GM19372 (cell line): ENCODE results near the gene TEX264.
A peak's percentile ranks its signal among the peaks of the same experiment; 100 is the strongest.
"Not testable (repeated sequence)": the region's sequence is repeated elsewhere in the genome, so short reads cannot be mapped to it uniquely, and the experiment has no call there.

Experiments used
- ATAC-seq: cut with Tn5 transposase; IDR thresholded peaks from one replicate; pipeline ENCODE4 v1.9.1; 2021; ENCODE audit warnings: mild to moderate bottlenecking, low read depth, moderate library complexity; ENCODE audit not compliant: unreplicated experiment

TEX264 gene

DNA sequence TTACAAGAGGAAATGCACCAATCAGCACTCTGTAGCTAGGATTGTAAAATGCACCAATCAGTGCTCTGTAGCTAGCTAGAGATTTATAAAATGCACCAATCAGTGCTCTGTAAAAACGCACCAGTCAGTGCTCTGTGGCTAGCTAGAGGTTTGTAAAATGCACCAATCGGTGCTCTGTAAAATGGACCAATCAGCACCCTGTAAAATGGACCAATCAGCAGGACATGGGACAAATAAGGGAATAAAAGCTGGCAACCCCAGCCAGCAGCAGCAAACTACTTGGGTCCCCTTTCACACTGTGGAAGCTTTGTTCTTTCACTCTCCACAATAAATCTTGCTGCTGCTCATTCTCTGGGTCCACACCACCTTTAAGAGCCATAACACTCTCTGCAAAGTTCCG lies 71.3 kb downstream of the TEX264 start:
- ATAC-seq = not testable (repeated sequence)

DNA sequence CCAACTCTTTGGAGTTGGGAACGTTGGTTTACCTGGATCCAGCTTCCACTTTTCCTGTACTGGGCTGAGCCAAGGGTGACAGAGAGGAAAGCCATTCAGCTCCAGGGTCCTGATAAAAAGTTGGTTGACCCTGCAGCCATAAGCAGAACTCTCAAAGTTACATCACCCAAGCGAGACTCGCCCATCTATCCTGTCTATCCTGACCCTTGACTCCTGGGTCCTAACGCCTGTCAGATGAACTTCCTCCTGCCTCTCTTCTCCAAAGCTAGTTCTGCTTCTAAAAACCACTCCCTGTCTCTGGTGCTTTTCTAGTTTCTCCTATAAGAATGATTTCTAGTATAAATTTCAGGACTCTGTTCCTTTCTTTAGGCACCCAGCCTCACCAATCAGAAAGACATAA lies 71.9 kb downstream of the TEX264 start:
- not testable (repeated sequence) for ATAC-seq

DNA sequence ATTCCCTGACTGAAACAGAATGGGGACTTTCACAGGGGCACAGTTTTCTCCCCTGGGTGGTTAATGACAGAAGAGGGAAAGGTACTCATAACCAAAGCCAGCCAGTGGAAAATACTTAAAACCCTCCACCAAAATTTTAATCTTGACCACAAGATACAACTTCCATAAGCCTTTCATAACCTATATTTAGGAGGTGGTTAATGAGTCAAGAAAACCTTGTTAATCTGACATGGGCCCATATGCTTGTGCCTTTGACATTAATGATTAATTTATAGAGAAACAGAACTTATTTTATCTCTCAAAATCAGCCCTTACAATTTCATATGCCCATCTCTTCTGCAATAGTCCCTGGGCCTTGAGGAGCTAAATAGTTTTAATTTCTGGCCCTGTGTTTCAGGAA lies 76.8 kb downstream of the TEX264 start:
- ATAC-seq = no peak

DNA sequence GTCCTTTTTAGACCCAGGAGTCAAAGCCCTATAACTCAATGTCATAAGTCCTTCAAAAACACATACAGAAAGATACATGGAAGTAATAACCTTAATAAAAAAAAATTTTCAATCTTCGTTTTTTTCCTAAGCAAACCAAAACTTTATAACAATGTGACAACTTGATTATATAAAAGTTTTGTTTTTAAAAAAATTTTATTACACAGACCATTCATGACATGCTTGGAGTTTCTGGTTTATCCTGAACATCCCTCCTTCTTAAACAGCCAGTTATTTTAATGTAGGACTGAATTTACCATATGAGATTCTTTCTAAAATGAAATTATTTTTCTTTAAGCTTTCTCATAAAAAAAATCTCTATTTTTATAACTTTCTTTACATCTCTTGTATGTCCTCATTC lies 77.3 kb downstream of the TEX264 start:
- no peak for ATAC-seq

DNA sequence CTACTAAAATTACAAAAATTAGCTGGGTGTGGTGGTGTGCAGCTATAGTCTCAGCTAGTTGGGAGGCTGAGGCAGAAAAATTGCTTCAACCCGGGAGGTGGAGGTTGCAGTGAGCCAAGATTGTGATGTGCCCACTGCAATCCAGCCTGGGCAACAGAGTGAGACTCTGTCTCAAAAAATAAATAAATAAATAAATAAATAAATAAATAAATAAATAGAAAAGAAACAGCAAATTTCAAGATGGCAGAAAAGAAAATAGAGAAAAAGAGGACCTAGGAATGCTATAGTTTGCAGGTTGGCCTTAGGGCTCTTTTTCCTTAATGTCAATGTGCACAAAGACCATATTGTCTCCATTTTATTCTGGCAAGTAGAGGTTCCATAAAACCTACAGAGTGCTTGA lies 79.8 kb downstream of the TEX264 start:
- no peak for ATAC-seq

DNA sequence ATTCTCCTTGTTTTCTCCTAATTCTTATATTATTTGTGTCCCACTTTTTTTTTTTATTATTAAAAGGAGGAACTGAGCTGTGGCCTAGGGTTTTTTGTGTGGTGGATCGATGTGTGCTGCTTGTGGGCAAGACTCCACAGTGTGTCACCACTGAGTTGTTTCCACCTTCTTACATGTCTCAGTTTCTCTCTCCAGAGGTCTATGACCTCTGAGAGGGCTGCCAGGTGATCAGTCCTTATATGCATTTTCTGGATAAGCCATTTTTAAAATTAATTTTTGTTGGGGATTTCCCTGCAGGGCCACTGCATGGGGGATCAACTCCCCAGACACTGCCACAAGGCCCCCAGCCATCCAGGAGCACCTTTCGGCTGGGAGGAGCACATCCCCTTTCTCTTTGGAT lies 80.2 kb downstream of the TEX264 start:
- peak; percentile 67 for ATAC-seq
